CD4-positive, alpha-beta memory T cell (primary cell): ENCODE results near the gene DELE1. TPM values are rescaled to one million over a fixed set of nuclear protein-coding genes. Genes with fewer than 3 reads are reported as not detected.

ENCODE experiments used
- CTCF ChIA-PET: fragments of 350-600 bp; sonication (Branson Sonifier 250); formaldehyde crosslinking; loops from one replicate; lab custom pipeline; 2021; ENCODE audit warnings: inconsistent platforms; ENCODE audit not compliant: partially characterized antibody; lab: Charles Lee
- POLR2A ChIA-PET: fragments of 350-600 bp; sonication (Branson Sonifier 250); formaldehyde crosslinking; loops from one replicate; lab custom pipeline; 2021; ENCODE audit not compliant: partially characterized antibody; lab: Charles Lee
- DNase-seq, 5 donors: peaks; one replicate each; pipeline versions ENCODE4 v3.0.0 to v3.0.0-alpha.2; 2020 to 2022; ENCODE audit warnings: mixed read lengths in 1 of 5
- H3K27ac ChIP-seq: one replicate; pipeline ENCODE4 v1.7.0; 2013; ENCODE audit warnings: low read depth, low read length
- H3K27me3 ChIP-seq: 2 replicates; pipeline ENCODE4 v1.7.0; 2013; ENCODE audit warnings: mild to moderate bottlenecking, low read length, moderate library complexity; ENCODE audit not compliant: insufficient read depth
- H3K36me3 ChIP-seq: 2 replicates; pipeline ENCODE4 v1.7.0; 2013; ENCODE audit warnings: mild to moderate bottlenecking, low read length, moderate library complexity; ENCODE audit not compliant: insufficient read depth
- H3K4me1 ChIP-seq: 2 replicates; pipeline ENCODE4 v1.7.0; 2013; ENCODE audit warnings: mild to moderate bottlenecking, low read length, moderate library complexity; ENCODE audit not compliant: insufficient read depth
- H3K4me3 ChIP-seq, 2 donors: one replicate each; pipeline ENCODE4 v1.7.0; 2013; ENCODE audit warnings: low read length in 2 of 2, mild to moderate bottlenecking in 1 of 2
- H3K9me3 ChIP-seq, 2 donors: one replicate each; pipeline ENCODE4 v1.7.0; 2013; ENCODE audit warnings: low read length in 2 of 2, control low read depth in 1 of 2; ENCODE audit not compliant: control insufficient read depth in 1 of 2
- H3K27ac Mint-ChIP-seq, 7 donors: one replicate each; pipeline ENCODE4 v1.8.0; 2020 to 2021; ENCODE audit warnings: mixed read lengths in 7 of 7, mild to moderate bottlenecking in 6 of 7, inconsistent platforms in 3 of 7, moderate library complexity in 3 of 7
- H3K27me3 Mint-ChIP-seq, 2 donors: one replicate each; pipeline ENCODE4 v1.8.0; 2020 to 2021; ENCODE audit warnings: mixed read lengths in 2 of 2
- H3K36me3 Mint-ChIP-seq, 2 donors: one replicate each; pipeline ENCODE4 v1.8.0; 2020 to 2021; ENCODE audit warnings: mixed read lengths in 2 of 2, inconsistent platforms in 1 of 2, mild to moderate bottlenecking in 1 of 2
- H3K4me1 Mint-ChIP-seq, 4 donors: one replicate each; pipeline ENCODE4 v1.8.0; 2020 to 2021; ENCODE audit warnings: mixed read lengths in 4 of 4, mild to moderate bottlenecking in 1 of 4
- H3K4me3 Mint-ChIP-seq, 8 donors: one replicate each; pipeline ENCODE4 v1.8.0; 2020 to 2021; ENCODE audit warnings: mixed read lengths in 8 of 8, mild to moderate bottlenecking in 7 of 8, moderate library complexity in 6 of 8, inconsistent platforms in 3 of 8
- H3K9me3 Mint-ChIP-seq, 8 donors: one replicate each; pipeline ENCODE4 v1.8.0; 2020 to 2021; ENCODE audit warnings: mixed read lengths in 8 of 8, mild to moderate bottlenecking in 5 of 8, inconsistent platforms in 3 of 8, moderate library complexity in 1 of 8
- intact Hi-C: fragments of 100-400 bp; cut with micrococcal nuclease; formaldehyde crosslinking; loops from one replicate; pipeline ENCODE4 v1.15.1; 2023
- polyA plus RNA-seq, 2 donors: library from polyadenylated mRNA; unstranded; fragments of 300-500 nt; fragmentation: Illumina TruSeq; gene quantifications; one replicate each; pipeline ENCODE4 v1.2.3, GENCODE V29; 2021
- total RNA-seq, 2 experiments: library from RNA; stranded (reverse); gene quantifications; one replicate each; pipeline ENCODE4 v1.2.3, GENCODE V29; 2021

DELE1 gene
- total and polyA plus RNA-seq, 4 experiments from 2014 or later: 31.4 to 83.1 (median 58.7) TPM

DNA sequence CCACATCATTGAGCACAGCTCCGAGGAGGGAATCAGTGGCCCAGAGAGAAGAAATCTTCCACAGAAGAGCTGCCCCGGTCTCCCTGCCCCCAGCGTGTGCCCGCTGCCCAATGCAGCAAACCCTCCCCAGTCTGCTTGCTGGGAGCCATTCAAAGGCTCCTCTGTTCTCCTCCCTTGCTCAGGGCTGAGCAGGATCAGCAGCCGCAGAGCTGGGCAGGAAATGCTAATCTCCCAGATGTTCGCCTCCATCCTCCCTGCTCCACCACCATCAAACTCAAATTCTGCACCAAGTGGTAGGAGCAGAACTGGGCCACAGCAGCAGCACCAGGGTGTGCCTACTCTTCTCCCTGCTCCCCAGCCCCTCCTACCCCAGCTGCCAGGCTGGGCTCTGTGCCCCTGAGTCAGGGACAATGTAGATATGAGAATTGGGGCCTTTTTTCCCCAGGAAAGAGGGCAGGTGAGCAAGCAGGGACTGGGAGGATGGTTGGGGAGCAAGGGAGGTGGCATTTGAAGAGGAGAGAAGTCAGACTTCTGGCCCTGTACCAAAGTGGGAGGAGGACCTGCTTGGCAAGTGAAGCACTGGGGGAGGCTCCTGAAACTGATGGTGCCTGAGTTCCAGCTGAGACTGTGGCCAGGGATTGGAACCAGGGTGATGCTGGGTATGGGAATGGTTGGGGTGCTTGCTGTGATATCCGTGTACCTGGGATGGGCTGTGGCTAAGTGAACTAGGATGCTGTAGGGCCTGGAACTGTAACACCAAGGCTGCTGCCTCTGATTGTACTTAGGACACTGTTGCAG lies 43.5 kb upstream of the DELE1 start:
- no peak for DNase-seq

DNA sequence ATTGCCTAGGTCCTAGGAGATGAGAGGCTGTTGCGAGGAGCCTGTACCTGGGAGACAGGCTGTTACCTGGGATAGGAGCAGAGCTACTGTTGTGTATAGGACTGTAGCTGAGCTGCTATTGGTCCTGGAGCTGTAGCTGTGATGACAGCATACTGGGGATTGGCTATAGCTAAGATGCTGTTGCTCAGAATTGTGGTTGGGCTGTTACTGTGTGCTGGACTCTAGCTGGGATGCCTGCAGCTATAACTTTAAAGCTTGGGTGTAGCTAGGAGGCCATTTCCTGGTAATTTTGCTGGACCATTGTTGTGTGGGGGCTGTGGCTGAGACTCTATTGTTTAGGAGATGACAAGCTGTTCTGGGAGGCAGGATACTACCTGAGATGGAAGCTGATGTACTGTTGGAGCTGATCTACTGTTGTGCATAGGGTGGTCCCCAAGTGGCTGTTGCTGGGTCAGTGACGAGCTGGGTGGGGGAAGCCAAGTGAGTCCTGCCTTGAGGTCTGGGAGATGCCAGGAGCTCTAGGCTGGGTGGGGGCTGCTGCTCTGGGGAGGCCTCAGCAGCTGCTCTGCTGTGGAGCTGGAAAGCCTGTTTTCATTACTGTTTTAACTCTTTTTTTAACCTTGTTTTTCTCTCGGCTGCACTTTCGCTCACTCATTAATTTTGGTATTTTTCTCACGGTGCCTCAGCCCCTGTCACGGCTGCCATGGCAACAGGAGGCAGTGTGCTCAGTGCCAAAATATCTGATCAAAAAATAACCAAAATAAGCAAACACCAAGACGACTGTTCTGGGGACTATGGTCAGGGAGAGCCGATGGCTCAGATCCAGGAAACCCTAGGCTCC lies 42.5 kb upstream of the DELE1 start:
- no peaks in the 10 kb centered on the region for H3K36me3 Mint-ChIP-seq
- Histone ChIP-seq H3K36me3 (no peaks in the 10 kb centered on the region), H3K27ac (no peak overlapping the region), H3K27me3 (peaks cover 47% of the 10 kb centered on the region), H3K4me3 (no peak overlapping the region), H3K4me1 (peaks cover 32% of the 10 kb centered on the region), H3K9me3 (no peaks in the 10 kb centered on the region)
- intact Hi-C loops: no loop called here
- H3K4me3 Mint-ChIP-seq: no peak overlapping the region
- no peak for DNase-seq
- peaks cover 17 to 43% (median 27%) of the 10 kb centered on the region in 4 donors for H3K4me1 Mint-ChIP-seq
- ChIA-PET POLR2A (interaction anchor here (0.9 to 4.6 kb wide), 8 partner anchors 41 to 198 kb away, joined by 3 to 63 read pairs (median 7); no protein-coding TSS in a partner anchor), CTCF (interaction anchor here (1.0 to 8.4 kb wide), 17 partner anchors 9 to 214 kb away, joined by 3 to 239 read pairs (median 6); partner anchors contain the start of genes DELE1 and PCDH12)
- peaks cover 0 to 3% (median 0%) of the 10 kb centered on the region in 8 donors for H3K9me3 Mint-ChIP-seq
- H3K27me3 Mint-ChIP-seq: peaks cover 54 to 63% of the 10 kb centered on the region in 2 donors
- peak overlapping the region in 3 of 7 donors; percentile 6 to 58 (median 18) for H3K27ac Mint-ChIP-seq

More for the DNA sequence above, 43.5 kb upstream of the DELE1 start:
- Histone ChIP-seq H3K9me3 (no peaks in the 10 kb centered on the region), H3K27me3 (peaks cover 56% of the 10 kb centered on the region), H3K4me3 (no peak overlapping the region), H3K36me3 (no peaks in the 10 kb centered on the region), H3K4me1 (peaks cover 40% of the 10 kb centered on the region), H3K27ac (no peak overlapping the region)
- H3K4me1 Mint-ChIP-seq: peaks cover 20 to 50% (median 29%) of the 10 kb centered on the region in 4 donors
- intact Hi-C loops: loop anchor here (1.0 to 5.0 kb wide), 9 partner anchors 31 to 262 kb away; partner anchors contain the start of gene DELE1
- H3K36me3 Mint-ChIP-seq: no peaks in the 10 kb centered on the region
- H3K27ac Mint-ChIP-seq: peak overlapping the region in 5 of 7 donors; percentile 45 to 61 (median 58)
- H3K27me3 Mint-ChIP-seq: peaks cover 54 to 62% of the 10 kb centered on the region in 2 donors
- ChIA-PET POLR2A (interaction anchor here (0.8 to 4.6 kb wide), 12 partner anchors 36 to 215 kb away, joined by 3 to 63 read pairs (median 6); partner anchors contain the start of genes DELE1 and RNF14), CTCF (interaction anchor here (0.7 to 8.4 kb wide), 39 partner anchors 10 to 263 kb away, joined by 3 to 239 read pairs (median 5); partner anchors contain the start of genes DELE1, PCDH12 and RNF14)
- peak overlapping the region in 1 of 8 donors; percentile 78 for H3K4me3 Mint-ChIP-seq
- peaks cover 0 to 3% (median 0%) of the 10 kb centered on the region in 8 donors for H3K9me3 Mint-ChIP-seq

GRCh38 chr5:141881886-141882285 lies 41.8 kb upstream of the DELE1 start:
- POLR2A ChIA-PET: interaction anchor here (1.3 to 4.5 kb wide), 3 partner anchors 40 to 189 kb away, joined by 3 to 63 read pairs (median 6); no protein-coding TSS in a partner anchor
- Histone ChIP-seq H3K27me3 (peaks cover 41% of the 10 kb centered on the region), H3K36me3 (no peaks in the 10 kb centered on the region), H3K4me3 (no peak overlapping the region), H3K9me3 (no peaks in the 10 kb centered on the region), H3K4me1 (peaks cover 25% of the 10 kb centered on the region), H3K27ac (no peak overlapping the region)
- Mint-ChIP-seq H3K36me3 (no peaks in the 10 kb centered on the region), H3K4me3 (no peak overlapping the region), H3K27me3 (peaks cover 55 to 65% of the 10 kb centered on the region in 2 donors), H3K4me1 (peaks cover 16 to 38% (median 25%) of the 10 kb centered on the region in 4 donors), H3K27ac (peak overlapping the region in 1 of 7 donors; percentile 14), H3K9me3 (peaks cover 0 to 3% (median 0%) of the 10 kb centered on the region in 8 donors)
- CTCF ChIA-PET: interaction anchor here (0.8 to 8.4 kb wide), 13 partner anchors 8 to 214 kb away, joined by 3 to 239 read pairs (median 3); partner anchors contain the start of gene PCDH12
- DNase-seq: no peak
- intact Hi-C loops: no loop called here

DNA sequence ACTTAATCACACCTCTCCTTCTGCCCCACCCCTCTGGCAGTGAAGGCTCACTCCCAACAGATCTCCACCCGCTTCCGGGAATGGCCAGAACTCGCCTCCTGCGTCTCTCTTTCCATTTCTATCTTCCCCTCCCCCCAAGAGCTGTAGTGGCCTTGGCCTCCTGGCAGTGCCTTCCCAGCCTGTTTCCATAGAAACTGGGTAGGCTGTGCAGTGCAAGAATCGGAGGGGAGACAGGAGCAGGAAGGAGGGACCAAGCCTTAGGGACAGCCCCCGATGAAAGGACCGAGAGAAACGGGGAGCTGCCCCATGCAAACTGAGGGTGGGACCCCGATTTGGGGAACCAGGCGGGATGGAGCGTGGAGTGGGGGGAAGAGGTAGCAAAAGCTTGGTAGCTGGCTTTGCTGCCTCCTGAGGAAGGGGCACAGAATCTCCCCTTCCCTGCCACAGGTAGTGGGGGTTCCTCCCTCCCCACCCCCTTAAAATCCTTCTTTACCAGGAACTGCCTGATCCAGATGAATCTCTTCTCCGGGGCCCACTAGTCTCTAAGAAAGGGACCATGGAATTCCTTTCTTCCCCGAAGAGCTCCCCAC lies 41.0 kb upstream of the DELE1 start:
- H3K9me3 Mint-ChIP-seq: peaks cover 0 to 3% (median 0%) of the 10 kb centered on the region in 8 donors
- peak overlapping the region in 1 of 7 donors; percentile 58 for H3K27ac Mint-ChIP-seq
- no peak overlapping the region for H3K27ac ChIP-seq
- ChIA-PET POLR2A (interaction anchor here (1.1 kb wide), 1 partner anchor 191 kb away, joined by 3 read pairs; no protein-coding TSS in a partner anchor), CTCF (interaction anchor here (0.8 to 8.4 kb wide), 9 partner anchors 16 to 189 kb away, joined by 3 to 239 read pairs (median 3); partner anchors contain the start of genes PCDH12 and RNF14)
- no peaks in the 10 kb centered on the region for H3K36me3 ChIP-seq
- H3K4me3 Mint-ChIP-seq: peak overlapping the region in 1 of 8 donors; percentile 24
- H3K36me3 Mint-ChIP-seq: no peaks in the 10 kb centered on the region
- no peak overlapping the region for H3K4me3 ChIP-seq
- H3K27me3 ChIP-seq: peaks cover 33% of the 10 kb centered on the region
- peaks cover 49 to 57% of the 10 kb centered on the region in 2 donors for H3K27me3 Mint-ChIP-seq
- peaks cover 9 to 30% (median 18%) of the 10 kb centered on the region in 4 donors for H3K4me1 Mint-ChIP-seq
- peaks cover 17% of the 10 kb centered on the region for H3K4me1 ChIP-seq
- no peak for DNase-seq
- intact Hi-C loops: no loop called here
- no peaks in the 10 kb centered on the region for H3K9me3 ChIP-seq

GRCh38 chr5:141883184-141883891 lies 40.3 kb upstream of the DELE1 start:
- H3K4me3 Mint-ChIP-seq: no peak overlapping the region
- peaks cover 49 to 57% of the 10 kb centered on the region in 2 donors for H3K27me3 Mint-ChIP-seq
- no peaks in the 10 kb centered on the region for H3K36me3 Mint-ChIP-seq
- no peak overlapping the region for H3K27ac Mint-ChIP-seq
- Histone ChIP-seq H3K4me1 (peaks cover 13% of the 10 kb centered on the region), H3K4me3 (no peak overlapping the region), H3K27ac (no peak overlapping the region), H3K9me3 (no peaks in the 10 kb centered on the region), H3K36me3 (no peaks in the 10 kb centered on the region), H3K27me3 (peaks cover 29% of the 10 kb centered on the region)
- no peak for DNase-seq
- H3K9me3 Mint-ChIP-seq: peaks cover 0 to 3% (median 0%) of the 10 kb centered on the region in 8 donors
- peaks cover 9 to 29% (median 16%) of the 10 kb centered on the region in 4 donors for H3K4me1 Mint-ChIP-seq
- intact Hi-C loops: no loop called here
- ChIA-PET CTCF (interaction anchor here (0.9 to 8.4 kb wide), 6 partner anchors 9 to 189 kb away, joined by 3 to 239 read pairs (median 61); partner anchors contain the start of genes PCDH12 and RNF14), POLR2A (interaction anchor here (1.1 kb wide), 1 partner anchor 192 kb away, joined by 3 read pairs; no protein-coding TSS in a partner anchor)
